Activated B cell treated with CpG ODN at 0.5 μM for 24 hours (primary cell): ENCODE data around the gene KAT2B. TPM values are rescaled to one million over a fixed set of nuclear protein-coding genes. Genes with fewer than 3 reads are reported as not detected.
A peak's percentile ranks its signal among the peaks of the same experiment; 100 is the strongest.
"Not testable (repeated sequence)": the region's sequence is repeated elsewhere in the genome, so short reads cannot be mapped to it uniquely, and the experiment has no call there.

Source experiments
- ATAC-seq: fragments of 200-7000 bp; cut with Tn5 transposase; one replicate; pipeline ENCODE4 v1.10.0; 2021; ENCODE audit warnings: low read depth, mild to moderate bottlenecking, moderate library complexity
- CTCF ChIA-PET: fragments of 350-600 bp; sonication (Branson Sonifier 250); formaldehyde crosslinking; loops from one replicate; lab custom pipeline; 2021; ENCODE audit warnings: antibody characterized with exemption; lab: Charles Lee
- POLR2A ChIA-PET: fragments of 350-600 bp; sonication (Branson Sonifier 250); formaldehyde crosslinking; loops from one replicate; lab custom pipeline; 2021; ENCODE audit warnings: antibody characterized with exemption; lab: Charles Lee
- DNase-seq: peaks from one replicate; pipeline ENCODE4 v3.0.0; 2022
- H3K27ac Mint-ChIP-seq: one replicate; pipeline ENCODE4 v1.8.0; 2020; ENCODE audit warnings: mixed read lengths
- H3K27me3 Mint-ChIP-seq: one replicate; pipeline ENCODE4 v1.8.0; 2021; ENCODE audit warnings: mixed read lengths
- H3K36me3 Mint-ChIP-seq: one replicate; pipeline ENCODE4 v1.8.0; 2021; ENCODE audit warnings: low read depth, mixed read lengths
- H3K4me1 Mint-ChIP-seq: one replicate; pipeline ENCODE4 v1.8.0; 2021; ENCODE audit warnings: mixed read lengths
- H3K4me3 Mint-ChIP-seq: one replicate; pipeline ENCODE4 v1.8.0; 2020; ENCODE audit warnings: mild to moderate bottlenecking, mixed read lengths
- H3K9me3 Mint-ChIP-seq: one replicate; pipeline ENCODE4 v1.8.0; 2020; ENCODE audit warnings: mixed read lengths
- intact Hi-C: fragments of 100-400 bp; cut with micrococcal nuclease; formaldehyde crosslinking; loops from one replicate; pipeline ENCODE4 v1.15.1; 2024
- total RNA-seq: library from RNA; stranded (reverse); gene quantifications from 2 replicates; pipeline ENCODE4 v1.2.3, GENCODE V29; 2022
- TF ChIP-seq, protein P1 (sequence below): fragments of 200-600 bp; IDR thresholded peaks from one replicate; pipeline ENCODE4 v1.8.0; 2022; ENCODE audit warnings: antibody characterized with exemption, mild to moderate bottlenecking

KAT2B gene
- total RNA-seq, 1 donor from 2014 or later: 35.9 TPM

DNA sequence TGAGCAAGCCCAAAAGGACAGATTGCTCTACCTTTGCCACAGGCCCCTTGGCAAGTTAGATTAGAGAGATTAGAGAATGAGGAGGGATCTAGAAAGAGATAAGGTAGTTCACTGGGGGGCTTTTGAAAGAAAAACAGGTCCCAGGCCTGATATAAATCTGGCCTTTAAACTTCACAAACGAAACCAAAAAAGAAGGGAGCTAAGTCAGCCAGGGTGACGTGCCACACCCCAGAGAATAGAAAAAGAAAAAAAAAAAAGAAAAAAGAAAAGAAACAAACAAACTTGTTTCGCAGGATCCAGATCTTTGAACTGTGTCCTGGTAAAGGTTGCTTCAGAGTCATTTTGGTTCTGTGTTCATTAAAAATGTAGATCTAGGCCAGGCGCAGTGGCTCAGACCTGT is 3.6 kb downstream of the KAT2B start:
- TF ChIP-seq, protein P1, sequence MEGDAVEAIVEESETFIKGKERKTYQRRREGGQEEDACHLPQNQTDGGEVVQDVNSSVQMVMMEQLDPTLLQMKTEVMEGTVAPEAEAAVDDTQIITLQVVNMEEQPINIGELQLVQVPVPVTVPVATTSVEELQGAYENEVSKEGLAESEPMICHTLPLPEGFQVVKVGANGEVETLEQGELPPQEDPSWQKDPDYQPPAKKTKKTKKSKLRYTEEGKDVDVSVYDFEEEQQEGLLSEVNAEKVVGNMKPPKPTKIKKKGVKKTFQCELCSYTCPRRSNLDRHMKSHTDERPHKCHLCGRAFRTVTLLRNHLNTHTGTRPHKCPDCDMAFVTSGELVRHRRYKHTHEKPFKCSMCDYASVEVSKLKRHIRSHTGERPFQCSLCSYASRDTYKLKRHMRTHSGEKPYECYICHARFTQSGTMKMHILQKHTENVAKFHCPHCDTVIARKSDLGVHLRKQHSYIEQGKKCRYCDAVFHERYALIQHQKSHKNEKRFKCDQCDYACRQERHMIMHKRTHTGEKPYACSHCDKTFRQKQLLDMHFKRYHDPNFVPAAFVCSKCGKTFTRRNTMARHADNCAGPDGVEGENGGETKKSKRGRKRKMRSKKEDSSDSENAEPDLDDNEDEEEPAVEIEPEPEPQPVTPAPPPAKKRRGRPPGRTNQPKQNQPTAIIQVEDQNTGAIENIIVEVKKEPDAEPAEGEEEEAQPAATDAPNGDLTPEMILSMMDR: no peak
- intact Hi-C loops: loop anchor here (5.0 kb wide), 4 partner anchors 502 to 897 kb away; partner anchors contain the start of gene KCNH8

DNA sequence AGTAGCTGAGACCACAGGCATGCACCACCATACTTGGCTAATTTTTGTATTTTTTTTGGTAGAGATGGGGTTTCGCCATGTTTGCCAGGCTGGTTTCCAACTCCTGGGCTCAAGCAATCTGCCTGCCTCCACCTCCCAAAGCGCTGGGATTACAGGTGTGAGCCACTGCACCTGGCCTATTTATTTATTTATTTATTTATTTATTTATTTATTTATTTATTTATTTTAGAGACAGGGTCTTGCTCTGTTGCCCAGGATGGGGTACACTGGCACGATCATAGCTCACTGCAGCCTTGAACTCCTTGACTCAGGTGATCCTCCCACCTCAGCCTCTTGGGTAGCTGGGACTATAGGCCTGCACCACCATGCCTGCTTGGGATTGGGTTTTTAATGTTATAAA is 4.9 kb downstream of the KAT2B start:
- DNase-seq, intact Hi-C loops, ATAC-seq, H3K4me3 Mint-ChIP-seq, H3K36me3 Mint-ChIP-seq, CTCF ChIA-PET, H3K27ac Mint-ChIP-seq, H3K9me3 Mint-ChIP-seq, H3K27me3 Mint-ChIP-seq: not testable (repeated sequence)
- H3K4me1 Mint-ChIP-seq: peaks cover 85% of the 10 kb centered on the region
- POLR2A ChIA-PET: interaction anchor here (1.2 kb wide), 1 partner anchor 9 kb away, joined by 3 read pairs; no protein-coding TSS in a partner anchor

More for the DNA sequence above, 3.6 kb downstream of the KAT2B start:
- ChIA-PET POLR2A (interaction anchor here (0.7 to 1.5 kb wide), 8 partner anchors 8 to 695 kb away, joined by 3 to 5 read pairs (median 3); partner anchors contain the start of gene RAB5A), CTCF (interaction anchor here (1.0 kb wide), 1 partner anchor 142 kb away, joined by 3 read pairs; the partner anchor contains the start of gene SGO1)
- peaks cover 75% of the 10 kb centered on the region for H3K4me1 Mint-ChIP-seq
- H3K36me3 Mint-ChIP-seq: peaks cover 2% of the 10 kb centered on the region
- no peaks in the 10 kb centered on the region for H3K9me3 Mint-ChIP-seq
- no peak for ATAC-seq
- peak overlapping the region; percentile 92 for H3K27ac Mint-ChIP-seq
- no peak for DNase-seq
- no peaks in the 10 kb centered on the region for H3K27me3 Mint-ChIP-seq
- peak overlapping the region; percentile 80 for H3K4me3 Mint-ChIP-seq

DNA sequence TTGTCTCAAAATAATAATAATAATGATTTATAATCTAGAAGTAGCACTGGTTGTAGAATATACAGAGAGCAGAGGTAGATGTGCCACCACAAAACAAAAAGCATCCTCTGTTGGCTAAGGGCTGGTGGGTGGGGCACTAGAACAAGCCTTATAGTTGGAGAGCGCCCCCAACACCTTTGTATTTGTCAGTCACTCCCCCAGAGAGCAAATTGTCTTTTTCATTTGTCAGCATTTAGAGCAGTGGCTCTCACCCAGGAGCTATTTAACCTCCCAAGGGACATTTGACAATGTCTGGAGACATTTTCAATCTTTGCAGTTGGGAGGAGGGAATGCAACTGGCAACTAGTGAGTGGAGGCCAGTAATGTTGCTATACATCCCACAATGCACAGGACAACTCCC is 6.3 kb downstream of the KAT2B start:
- H3K4me1 Mint-ChIP-seq: peaks cover 86% of the 10 kb centered on the region
- no peaks in the 10 kb centered on the region for H3K9me3 Mint-ChIP-seq
- no peak for ATAC-seq
- peak overlapping the region; percentile 41 for H3K27ac Mint-ChIP-seq
- no peak for DNase-seq
- intact Hi-C loops: no loop called here
- POLR2A ChIA-PET: interaction anchor here (0.9 kb wide), 1 partner anchor 100 kb away, joined by 3 read pairs; no protein-coding TSS in a partner anchor
- CTCF ChIA-PET: no interaction called here
- TF ChIP-seq, protein P1: no peak
- H3K27me3 Mint-ChIP-seq: no peaks in the 10 kb centered on the region
- no peak overlapping the region for H3K4me3 Mint-ChIP-seq
- H3K36me3 Mint-ChIP-seq: no peaks in the 10 kb centered on the region

DNA sequence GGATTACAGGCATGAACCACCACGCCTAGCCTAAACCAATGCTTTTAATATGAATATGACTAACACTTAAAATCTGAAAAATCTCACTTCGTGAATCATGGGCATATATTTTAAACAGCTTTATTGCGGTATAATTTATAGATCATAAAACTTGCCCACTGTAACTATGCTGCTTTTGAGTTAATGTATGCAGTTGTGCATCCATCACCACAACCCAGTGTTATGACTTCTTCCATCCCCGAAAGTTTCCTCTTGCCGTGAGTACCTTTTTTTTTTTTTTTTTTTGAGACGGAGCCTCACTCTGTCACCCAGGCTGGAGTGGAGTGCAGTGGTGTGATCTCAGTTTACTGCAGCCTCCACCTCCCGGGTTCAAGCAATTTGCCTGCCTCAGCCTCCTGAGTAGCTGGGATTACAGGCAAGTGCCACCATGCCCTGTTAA is 7.1 kb downstream of the KAT2B start:
- Mint-ChIP-seq H3K9me3 (no peaks in the 10 kb centered on the region), H3K27ac (peak overlapping the region; percentile 87), H3K4me1 (peaks cover 85% of the 10 kb centered on the region), H3K36me3 (no peaks in the 10 kb centered on the region), H3K4me3 (no peak overlapping the region), H3K27me3 (no peaks in the 10 kb centered on the region)
- POLR2A ChIA-PET: no interaction called here
- no peak for DNase-seq
- TF ChIP-seq, protein P1: no peak
- ATAC-seq: no peak
- intact Hi-C loops: no loop called here
- CTCF ChIA-PET: no interaction called here

DNA sequence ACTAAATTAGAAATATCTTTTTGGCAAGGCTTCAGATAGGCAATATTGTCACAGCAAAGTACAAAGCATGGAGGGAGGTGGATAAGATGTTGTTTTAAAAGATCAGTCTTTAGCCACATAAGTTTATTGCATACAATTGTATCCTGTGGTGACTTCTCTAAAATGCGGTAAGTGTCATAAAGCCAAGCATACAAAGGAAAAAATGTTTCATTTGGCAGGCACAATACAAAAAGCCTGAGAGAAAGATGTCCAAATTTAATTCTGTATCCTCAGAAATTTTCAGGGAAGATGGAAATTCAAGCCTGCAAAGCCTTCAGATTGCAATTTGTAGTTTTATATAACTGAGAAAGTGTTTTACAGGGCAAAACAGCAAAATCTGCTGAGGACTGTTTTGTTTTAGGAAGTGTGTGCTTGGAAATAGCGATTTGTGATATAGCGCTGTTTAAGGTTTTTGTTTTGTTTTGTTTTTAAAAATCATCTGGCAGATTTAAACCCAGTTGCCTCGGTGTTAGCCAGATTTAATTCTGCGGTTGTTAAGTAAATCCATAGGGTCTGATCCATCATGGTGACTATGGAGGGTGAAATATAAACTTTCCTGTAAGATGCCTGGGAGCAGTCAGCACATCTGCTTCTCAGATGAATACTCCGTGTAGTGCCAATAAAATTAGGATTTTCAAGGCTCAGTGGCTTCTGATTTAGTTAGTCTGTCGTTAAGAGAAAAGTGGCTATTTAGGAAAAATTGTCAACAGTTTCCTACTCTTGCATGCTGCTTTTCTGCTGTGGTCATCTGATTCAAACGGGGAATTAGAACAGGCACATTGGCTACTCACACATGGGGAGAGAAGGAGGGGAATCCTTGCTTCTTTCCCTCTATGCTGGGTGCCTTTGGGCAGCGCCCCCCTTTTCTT is 8.0 kb downstream of the KAT2B start:
- Mint-ChIP-seq H3K36me3 (no peaks in the 10 kb centered on the region), H3K9me3 (no peaks in the 10 kb centered on the region), H3K4me3 (peak overlapping the region; percentile 77), H3K27me3 (no peaks in the 10 kb centered on the region), H3K27ac (peak overlapping the region; percentile 87), H3K4me1 (peaks cover 82% of the 10 kb centered on the region)
- POLR2A ChIA-PET: no interaction called here
- intact Hi-C loops: no loop called here
- ATAC-seq: no peak
- no peak for DNase-seq
- TF ChIP-seq, protein P1: no peak
- CTCF ChIA-PET: no interaction called here
